ENCODE measurements around the gene GRB10. TPM values are rescaled to one million over a fixed set of nuclear protein-coding genes. Genes with fewer than 3 reads are reported as not detected.
A peak's percentile ranks its signal among the peaks of the same experiment; 100 is the strongest.

The GRB10 gene
- total and polyA plus RNA-seq, 4 experiments from 2014 or later: 0.83 to 7.7 (median 5.0) TPM

- intact Hi-C loops (cut with micrococcal nuclease): no loop called here
- H3K27ac Mint-ChIP-seq: no peak overlapping the region
- H3K27ac ChIP-seq (ENCODE audit: low read depth, low read length): no peak overlapping the region
- H3K27me3 ChIP-seq (ENCODE audit: insufficient read depth, low read length): no peaks in the 10 kb centered on the region
- H3K4me1 Mint-ChIP-seq: no peaks in the 10 kb centered on the region
- H3K4me3 Mint-ChIP-seq: no peak overlapping the region
- H3K9me3 ChIP-seq (ENCODE audit: control insufficient read depth in 1 of 2, low read length in 2 of 2): no peaks in the 10 kb centered on the region
- no peaks in the 10 kb centered on the region for H3K4me1 ChIP-seq (ENCODE audit: insufficient read depth, low read length)
- no peak for DNase-seq
- no peaks in the 10 kb centered on the region for H3K36me3 Mint-ChIP-seq
- CTCF ChIA-PET (ENCODE audit: partially characterized antibody): interaction anchor here (1.3 to 2.4 kb wide), 2 partner anchors 12 to 219 kb away, joined by 3 to 6 read pairs; no protein-coding TSS in a partner anchor
- no peaks in the 10 kb centered on the region for H3K36me3 ChIP-seq (ENCODE audit: insufficient read depth, low read length)
- peaks cover 0 to 2% (median 0%) of the 10 kb centered on the region in 8 donors for H3K9me3 Mint-ChIP-seq
- POLR2A ChIA-PET (ENCODE audit: partially characterized antibody): no interaction called here
- peaks cover 0 to 8% of the 10 kb centered on the region in 2 donors for H3K27me3 Mint-ChIP-seq
- no peak overlapping the region for H3K4me3 ChIP-seq (ENCODE audit: low read length in 2 of 2)
These were observed 95.0 kb downstream of the GRB10 start for GRCh38 chr7:50687575-50688225.

- intact Hi-C loops (cut with micrococcal nuclease): no loop called here
- no peak overlapping the region for H3K4me3 Mint-ChIP-seq
- Histone ChIP-seq H3K36me3 (ENCODE audit: insufficient read depth, low read length) (no peaks in the 10 kb centered on the region), H3K4me3 (ENCODE audit: low read length in 2 of 2) (no peak overlapping the region), H3K9me3 (ENCODE audit: control insufficient read depth in 1 of 2, low read length in 2 of 2) (no peaks in the 10 kb centered on the region), H3K4me1 (ENCODE audit: insufficient read depth, low read length) (no peaks in the 10 kb centered on the region), H3K27ac (ENCODE audit: low read depth, low read length) (no peak overlapping the region), H3K27me3 (ENCODE audit: insufficient read depth, low read length) (no peaks in the 10 kb centered on the region)
- ChIA-PET POLR2A (ENCODE audit: partially characterized antibody) (no interaction called here), CTCF (ENCODE audit: partially characterized antibody) (interaction anchor here (1.3 to 2.4 kb wide), 2 partner anchors 11 to 219 kb away, joined by 3 to 6 read pairs; no protein-coding TSS in a partner anchor)
- H3K4me1 Mint-ChIP-seq: no peaks in the 10 kb centered on the region
- no peak for DNase-seq
- H3K36me3 Mint-ChIP-seq: no peaks in the 10 kb centered on the region
- peaks cover 0 to 8% of the 10 kb centered on the region in 2 donors for H3K27me3 Mint-ChIP-seq
- no peak overlapping the region for H3K27ac Mint-ChIP-seq
- H3K9me3 Mint-ChIP-seq: peaks cover 0 to 2% (median 0%) of the 10 kb centered on the region in 8 donors
These were observed 95.6 kb downstream of the GRB10 start for GRCh38 chr7:50687096-50687495.

- Mint-ChIP-seq H3K36me3 (no peaks in the 10 kb centered on the region), H3K9me3 (peaks cover 0 to 2% (median 0%) of the 10 kb centered on the region in 8 donors), H3K27ac (peak overlapping the region in 1 of 7 donors; percentile 25), H3K4me1 (no peaks in the 10 kb centered on the region), H3K4me3 (no peak overlapping the region), H3K27me3 (peaks cover 0 to 8% of the 10 kb centered on the region in 2 donors)
- intact Hi-C loops (cut with micrococcal nuclease): no loop called here
- Histone ChIP-seq H3K27me3 (ENCODE audit: insufficient read depth, low read length) (no peaks in the 10 kb centered on the region), H3K36me3 (ENCODE audit: insufficient read depth, low read length) (no peaks in the 10 kb centered on the region), H3K9me3 (ENCODE audit: control insufficient read depth in 1 of 2, low read length in 2 of 2) (no peaks in the 10 kb centered on the region), H3K4me1 (ENCODE audit: insufficient read depth, low read length) (no peaks in the 10 kb centered on the region), H3K4me3 (ENCODE audit: low read length in 2 of 2) (no peak overlapping the region), H3K27ac (ENCODE audit: low read depth, low read length) (no peak overlapping the region)
- no peak for DNase-seq
- ChIA-PET CTCF (ENCODE audit: partially characterized antibody) (no interaction called here), POLR2A (ENCODE audit: partially characterized antibody) (no interaction called here)
These were observed 97.3 kb downstream of the GRB10 start for GRCh38 chr7:50685135-50686065.

- Mint-ChIP-seq H3K4me3 (no peak overlapping the region), H3K4me1 (no peaks in the 10 kb centered on the region), H3K27me3 (peaks cover 0 to 8% of the 10 kb centered on the region in 2 donors), H3K9me3 (peaks cover 0 to 2% (median 0%) of the 10 kb centered on the region in 8 donors), H3K36me3 (no peaks in the 10 kb centered on the region), H3K27ac (peak overlapping the region in 1 of 7 donors; percentile 54)
- Histone ChIP-seq H3K36me3 (ENCODE audit: insufficient read depth, low read length) (no peaks in the 10 kb centered on the region), H3K4me3 (ENCODE audit: low read length in 2 of 2) (no peak overlapping the region), H3K27ac (ENCODE audit: low read depth, low read length) (no peak overlapping the region), H3K9me3 (ENCODE audit: control insufficient read depth in 1 of 2, low read length in 2 of 2) (no peaks in the 10 kb centered on the region), H3K4me1 (ENCODE audit: insufficient read depth, low read length) (no peaks in the 10 kb centered on the region), H3K27me3 (ENCODE audit: insufficient read depth, low read length) (no peaks in the 10 kb centered on the region)
- DNase-seq: no peak
- intact Hi-C loops (cut with micrococcal nuclease): no loop called here
- ChIA-PET POLR2A (ENCODE audit: partially characterized antibody) (no interaction called here), CTCF (ENCODE audit: partially characterized antibody) (no interaction called here)
These were observed 98.0 kb downstream of the GRB10 start for GRCh38 chr7:50684713-50685075.

- peak overlapping the region in 1 of 7 donors; percentile 54 for H3K27ac Mint-ChIP-seq
- ChIA-PET CTCF (ENCODE audit: partially characterized antibody) (no interaction called here), POLR2A (ENCODE audit: partially characterized antibody) (no interaction called here)
- Histone ChIP-seq H3K4me3 (ENCODE audit: low read length in 2 of 2) (no peak overlapping the region), H3K9me3 (ENCODE audit: control insufficient read depth in 1 of 2, low read length in 2 of 2) (no peaks in the 10 kb centered on the region), H3K36me3 (ENCODE audit: insufficient read depth, low read length) (no peaks in the 10 kb centered on the region), H3K4me1 (ENCODE audit: insufficient read depth, low read length) (no peaks in the 10 kb centered on the region), H3K27ac (ENCODE audit: low read depth, low read length) (no peak overlapping the region), H3K27me3 (ENCODE audit: insufficient read depth, low read length) (no peaks in the 10 kb centered on the region)
- H3K27me3 Mint-ChIP-seq: peaks cover 0 to 8% of the 10 kb centered on the region in 2 donors
- DNase-seq: no peak
- H3K4me1 Mint-ChIP-seq: peaks cover 0 to 2% (median under 1%) of the 10 kb centered on the region in 4 donors
- no peak overlapping the region for H3K4me3 Mint-ChIP-seq
- H3K36me3 Mint-ChIP-seq: no peaks in the 10 kb centered on the region
- H3K9me3 Mint-ChIP-seq: peaks cover 0 to 2% (median 0%) of the 10 kb centered on the region in 8 donors
- intact Hi-C loops (cut with micrococcal nuclease): no loop called here
These were observed 98.5 kb downstream of the GRB10 start for GRCh38 chr7:50684011-50684712.

GRCh38 chr7:50682573-50682972 is 100.1 kb downstream of the GRB10 start:
- intact Hi-C loops (cut with micrococcal nuclease): no loop called here
- peaks cover 0 to 6% of the 10 kb centered on the region in 2 donors for H3K27me3 Mint-ChIP-seq
- ChIA-PET CTCF (ENCODE audit: partially characterized antibody) (no interaction called here), POLR2A (ENCODE audit: partially characterized antibody) (no interaction called here)
- H3K27me3 ChIP-seq (ENCODE audit: insufficient read depth, low read length): no peaks in the 10 kb centered on the region
- DNase-seq: no peak
- no peak overlapping the region for H3K4me3 ChIP-seq (ENCODE audit: low read length in 2 of 2)
- no peak overlapping the region for H3K27ac ChIP-seq (ENCODE audit: low read depth, low read length)
- H3K27ac Mint-ChIP-seq: no peak overlapping the region
- H3K9me3 ChIP-seq (ENCODE audit: control insufficient read depth in 1 of 2, low read length in 2 of 2): no peaks in the 10 kb centered on the region
- H3K9me3 Mint-ChIP-seq: peaks cover 0 to 2% (median 0%) of the 10 kb centered on the region in 8 donors
- H3K36me3 Mint-ChIP-seq: no peaks in the 10 kb centered on the region
- no peaks in the 10 kb centered on the region for H3K36me3 ChIP-seq (ENCODE audit: insufficient read depth, low read length)
- H3K4me3 Mint-ChIP-seq: no peak overlapping the region
- peaks cover 0 to 3% (median under 1%) of the 10 kb centered on the region in 4 donors for H3K4me1 Mint-ChIP-seq
- H3K4me1 ChIP-seq (ENCODE audit: insufficient read depth, low read length): no peaks in the 10 kb centered on the region

- Histone ChIP-seq H3K27ac (ENCODE audit: low read depth, low read length) (no peak overlapping the region), H3K4me3 (ENCODE audit: low read length in 2 of 2) (no peak overlapping the region), H3K27me3 (ENCODE audit: insufficient read depth, low read length) (no peaks in the 10 kb centered on the region), H3K9me3 (ENCODE audit: control insufficient read depth in 1 of 2, low read length in 2 of 2) (no peaks in the 10 kb centered on the region), H3K36me3 (ENCODE audit: insufficient read depth, low read length) (no peaks in the 10 kb centered on the region), H3K4me1 (ENCODE audit: insufficient read depth, low read length) (no peaks in the 10 kb centered on the region)
- CTCF ChIA-PET (ENCODE audit: partially characterized antibody): interaction anchor here (1.3 kb wide), 1 partner anchor 49 kb away, joined by 3 read pairs; no protein-coding TSS in a partner anchor
- peaks cover 0 to 3% (median under 1%) of the 10 kb centered on the region in 4 donors for H3K4me1 Mint-ChIP-seq
- DNase-seq: no peak
- intact Hi-C loops (cut with micrococcal nuclease): no loop called here
- H3K27ac Mint-ChIP-seq: no peak overlapping the region
- H3K36me3 Mint-ChIP-seq: no peaks in the 10 kb centered on the region
- peaks cover 0 to 2% (median 0%) of the 10 kb centered on the region in 8 donors for H3K9me3 Mint-ChIP-seq
- H3K27me3 Mint-ChIP-seq: peaks cover 0 to 3% of the 10 kb centered on the region in 2 donors
- POLR2A ChIA-PET (ENCODE audit: partially characterized antibody): no interaction called here
- no peak overlapping the region for H3K4me3 Mint-ChIP-seq
These were observed 100.6 kb downstream of the GRB10 start for GRCh38 chr7:50682079-50682478.
